Stimulated activated CD4-positive, alpha-beta T cell treated with anti-CD3 and anti-CD28 coated beads, Interleukin-4, amount 100 ng/mL, for 4 hours (primary cell): Measurements from ENCODE around the gene RFX2.
"Not testable (repeated sequence)": the region's sequence is repeated elsewhere in the genome, so short reads cannot be mapped to it uniquely, and the experiment has no call there.

Experiments
- DNase-seq, 2 experiments: peaks; one replicate each; pipeline ENCODE4 v3.0.0-alpha.2; 2020

RFX2 gene

DNA sequence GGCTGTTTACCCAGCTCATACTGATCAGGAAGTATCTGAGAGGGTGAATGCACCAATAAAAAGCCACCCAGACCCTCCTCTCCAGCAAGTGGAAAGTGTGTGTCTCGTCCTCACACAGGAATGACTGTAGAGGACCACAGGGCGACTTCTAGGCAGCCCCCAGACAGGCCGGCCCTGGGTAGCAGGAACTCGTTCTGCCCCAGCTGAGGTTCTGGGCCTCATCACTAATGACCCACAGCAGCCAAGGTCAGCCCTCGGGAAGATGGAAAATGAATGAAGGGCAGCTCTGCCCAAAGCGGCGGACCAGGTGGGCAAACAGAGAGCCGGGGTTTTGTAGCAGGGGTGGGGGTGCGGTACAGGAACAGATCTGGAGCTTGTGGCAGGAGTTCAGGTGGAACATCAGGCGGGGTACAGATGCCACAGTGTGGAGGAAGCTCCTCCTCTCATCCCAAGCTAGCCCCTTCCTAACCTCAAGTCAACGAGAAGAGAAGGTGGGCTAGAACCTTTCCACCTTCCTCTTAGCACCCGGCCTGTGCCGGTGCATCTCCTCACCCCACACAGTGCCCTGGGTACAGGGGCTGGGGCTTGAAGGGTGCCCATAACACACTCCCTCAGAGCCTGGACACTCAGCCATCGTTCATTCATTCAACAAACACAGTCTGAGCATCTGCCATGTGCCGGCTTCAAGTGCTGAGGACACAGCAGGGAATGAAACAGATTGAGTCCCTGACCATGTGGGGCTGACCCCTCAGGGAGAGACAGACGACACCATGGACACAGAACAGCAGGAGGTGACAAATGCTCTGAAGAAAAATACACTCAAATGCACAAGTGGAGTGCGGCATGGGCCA, 36.2 kb downstream of the RFX2 start:
- DNase-seq: no peak

DNA sequence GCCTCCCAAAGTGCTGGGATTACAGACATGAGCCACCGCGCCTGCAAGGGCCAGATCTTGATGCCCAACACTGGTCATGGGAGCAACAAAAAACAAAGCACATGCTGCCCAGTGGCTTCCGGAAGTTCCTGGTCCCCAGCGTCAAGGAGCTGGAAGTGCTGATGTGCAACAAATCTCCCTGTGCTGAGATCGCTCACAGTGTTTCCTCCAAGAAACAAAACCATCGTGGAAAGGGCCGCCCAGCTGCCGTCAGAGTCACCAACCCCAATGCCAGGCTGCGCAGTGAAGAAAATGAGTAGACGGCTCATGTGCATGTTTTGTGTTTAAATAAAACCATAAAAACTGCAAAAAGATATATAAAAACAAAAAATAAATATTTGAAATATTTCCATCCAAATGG, 37.1 kb downstream of the RFX2 start:
- DNase-seq: not testable (repeated sequence)

DNA sequence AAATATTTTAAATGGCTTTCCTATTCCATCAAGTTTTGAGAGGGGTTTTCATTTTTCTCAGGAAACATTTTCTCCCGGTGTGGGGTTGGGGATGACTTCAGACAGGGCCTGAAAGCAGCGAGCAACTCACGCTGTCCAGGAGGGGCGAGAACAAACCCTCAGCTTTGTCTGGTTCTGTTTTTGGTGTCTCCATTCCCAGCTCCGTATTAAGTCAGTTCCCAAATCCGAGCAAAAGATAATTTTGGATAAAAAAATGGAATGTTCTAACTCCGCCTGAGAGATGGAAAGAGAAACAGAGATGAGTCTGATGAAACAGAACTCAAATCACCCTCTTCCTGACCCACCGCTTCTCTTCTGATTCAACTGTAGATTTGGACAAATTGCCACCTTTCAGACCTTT, 38.4 kb downstream of the RFX2 start:
- DNase-seq: no peak

- DNase-seq: no peak
These were observed 39.4 kb downstream of the RFX2 start for GRCh38 chr19:6070720-6071485.

DNA sequence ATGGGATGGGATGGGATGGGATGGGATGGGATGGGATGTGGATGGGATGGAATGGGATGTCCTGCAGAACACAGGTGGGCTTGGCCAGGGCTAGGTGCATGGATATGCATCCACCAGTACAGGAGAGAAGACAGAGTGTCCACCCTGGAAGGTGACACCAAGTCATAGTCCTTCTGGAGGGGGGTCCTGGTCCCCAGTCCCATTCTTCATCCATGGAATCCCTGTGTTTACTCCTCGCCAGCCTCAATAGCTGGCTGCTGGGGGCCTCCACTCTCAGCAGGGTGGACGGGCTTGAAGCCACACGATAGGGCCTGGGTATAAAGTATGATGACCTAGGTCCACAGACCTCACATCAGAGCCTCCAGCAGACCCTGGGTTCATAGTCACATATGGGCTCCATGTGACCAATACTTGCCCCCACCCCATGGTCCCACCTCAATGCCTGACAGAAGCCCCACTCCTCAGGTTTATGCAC, 40.1 kb downstream of the RFX2 start:
- DNase-seq: no peak

DNA sequence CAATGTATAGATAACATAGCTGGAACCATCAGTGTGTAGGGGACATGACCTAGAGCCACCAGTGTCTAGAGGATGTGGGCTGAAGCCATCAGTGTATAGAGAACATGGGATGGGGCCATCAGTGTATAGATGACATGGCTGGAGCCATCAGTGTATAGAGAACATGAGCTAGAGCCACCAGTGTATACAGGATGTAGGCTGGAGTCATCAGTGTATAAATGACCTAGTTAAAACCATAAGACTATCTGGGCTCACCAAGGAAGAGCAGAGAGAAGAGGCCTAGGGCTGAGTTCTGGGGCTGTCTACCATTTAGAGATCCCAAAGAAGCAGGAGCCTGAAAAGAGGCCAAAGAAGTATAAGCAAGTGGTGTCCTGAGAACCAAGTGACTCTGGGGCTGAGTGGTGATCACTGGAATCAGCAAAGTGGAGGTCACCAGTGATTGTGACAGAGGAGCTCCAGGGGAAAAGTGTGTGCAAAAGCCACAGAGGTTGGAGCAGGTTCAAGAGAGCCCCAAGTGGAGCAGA, 41.0 kb downstream of the RFX2 start:
- no peak for DNase-seq

- DNase-seq: no peak
These were observed 41.6 kb downstream of the RFX2 start for GRCh38 chr19:6068711-6069110.

GRCh38 chr19:6067975-6068374, 42.3 kb downstream of the RFX2 start:
- DNase-seq: no peak

GRCh38 chr19:6066661-6067646, 43.3 kb downstream of the RFX2 start:
- DNase-seq: no peak

DNA sequence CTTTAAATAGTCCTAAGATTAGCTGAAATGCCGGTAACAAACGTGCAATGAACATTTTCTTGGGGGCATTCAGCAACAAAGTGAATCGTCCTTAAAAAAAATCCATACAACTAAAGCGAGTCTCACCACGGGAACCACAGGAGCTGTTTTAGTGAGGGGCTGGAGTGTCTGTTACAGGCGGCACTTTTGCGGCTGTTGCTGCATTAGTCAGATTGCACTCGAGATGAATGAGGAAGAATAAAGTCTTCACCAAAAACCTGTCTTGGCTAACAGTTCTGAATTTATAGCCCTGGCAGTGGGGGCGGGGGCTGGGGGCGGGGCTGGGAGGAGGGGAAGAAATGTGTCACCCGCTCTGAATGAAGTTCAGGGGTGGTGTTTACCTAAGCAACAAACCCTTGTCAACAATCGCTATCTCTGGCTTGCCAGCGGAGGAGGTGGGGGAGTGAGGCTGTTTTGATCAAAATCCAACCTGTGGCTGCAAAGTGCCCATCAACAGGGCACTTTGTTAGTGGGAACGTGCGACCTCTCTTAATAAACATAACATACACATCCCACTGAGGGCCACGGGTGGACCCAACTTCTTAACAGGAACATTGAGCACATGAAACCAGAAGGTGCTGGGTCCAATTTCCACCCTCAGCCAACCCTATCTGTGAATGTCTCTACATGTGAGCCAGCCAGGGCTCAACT, 44.5 kb downstream of the RFX2 start:
- DNase-seq: peak; percentile 36 to 64

DNA sequence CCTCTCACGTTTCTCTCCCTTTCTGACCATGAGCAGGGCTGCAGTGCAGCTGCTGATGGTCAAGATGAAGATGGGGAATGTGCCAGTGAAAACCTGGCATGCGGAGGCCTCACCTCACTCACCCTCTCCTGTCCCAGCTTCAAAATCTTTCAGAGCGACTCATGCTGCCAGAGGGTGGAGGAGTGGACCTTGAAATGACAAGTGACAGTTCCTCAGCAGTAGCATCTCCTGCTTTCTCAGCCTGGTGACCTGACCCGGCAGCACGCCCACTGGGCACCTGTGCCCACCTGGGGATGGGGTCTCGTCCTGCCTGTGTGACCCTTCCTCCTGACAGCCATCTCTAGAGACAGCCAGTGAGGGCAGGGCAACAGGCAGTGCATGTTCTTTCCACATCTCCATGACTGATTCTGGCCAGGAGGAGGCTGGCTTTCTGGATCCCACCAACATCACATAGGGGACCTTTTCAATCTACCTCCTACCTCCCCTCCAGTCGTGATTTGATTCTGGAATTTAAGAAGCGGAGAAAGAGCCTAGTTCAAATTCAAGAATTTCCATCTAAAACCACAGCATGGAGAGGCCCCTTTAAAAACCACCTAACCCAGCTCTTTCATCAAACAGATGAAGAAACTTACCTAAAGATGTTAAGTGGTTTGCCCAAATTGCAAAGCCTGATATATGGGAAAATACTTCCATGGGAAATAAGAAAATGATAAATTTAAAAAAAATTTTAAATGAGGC, 45.8 kb downstream of the RFX2 start:
- DNase-seq: no peak

DNA sequence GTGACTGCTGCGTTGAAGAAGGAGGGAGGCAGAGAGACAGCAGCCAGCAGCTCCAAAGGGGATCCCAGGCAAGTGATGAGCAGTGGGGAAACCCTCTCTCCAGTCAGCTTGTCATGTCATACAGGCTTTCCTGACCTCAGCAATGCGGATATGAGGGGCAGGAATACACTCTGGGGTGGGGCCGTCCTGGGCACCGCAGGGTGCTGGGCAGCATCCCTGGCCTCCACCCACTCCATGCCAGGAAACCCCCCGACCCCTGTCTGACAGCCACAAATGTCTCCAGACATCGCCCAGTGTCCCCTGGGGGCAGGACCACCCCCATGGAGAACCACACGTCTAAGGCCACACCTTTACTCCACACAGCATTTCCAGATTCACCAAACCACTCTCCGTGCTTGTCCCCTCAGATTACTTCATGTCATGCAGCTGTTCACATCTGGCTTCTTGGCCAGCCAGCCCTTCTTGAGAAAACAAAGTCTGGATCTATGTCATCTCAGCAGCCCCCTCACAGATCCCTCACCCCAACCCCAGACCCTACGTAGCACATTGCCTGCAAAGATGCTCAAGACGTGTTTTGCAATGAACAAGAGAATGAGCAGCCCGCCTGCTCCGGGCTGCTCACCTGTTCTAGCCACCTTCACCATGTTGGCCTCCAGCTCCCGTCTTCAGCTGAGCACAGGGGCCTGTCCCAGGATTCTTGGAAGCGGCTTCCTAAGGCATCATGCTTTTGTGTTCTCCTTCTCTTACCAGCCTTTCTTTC, 46.5 kb downstream of the RFX2 start:
- no peak for DNase-seq

DNA sequence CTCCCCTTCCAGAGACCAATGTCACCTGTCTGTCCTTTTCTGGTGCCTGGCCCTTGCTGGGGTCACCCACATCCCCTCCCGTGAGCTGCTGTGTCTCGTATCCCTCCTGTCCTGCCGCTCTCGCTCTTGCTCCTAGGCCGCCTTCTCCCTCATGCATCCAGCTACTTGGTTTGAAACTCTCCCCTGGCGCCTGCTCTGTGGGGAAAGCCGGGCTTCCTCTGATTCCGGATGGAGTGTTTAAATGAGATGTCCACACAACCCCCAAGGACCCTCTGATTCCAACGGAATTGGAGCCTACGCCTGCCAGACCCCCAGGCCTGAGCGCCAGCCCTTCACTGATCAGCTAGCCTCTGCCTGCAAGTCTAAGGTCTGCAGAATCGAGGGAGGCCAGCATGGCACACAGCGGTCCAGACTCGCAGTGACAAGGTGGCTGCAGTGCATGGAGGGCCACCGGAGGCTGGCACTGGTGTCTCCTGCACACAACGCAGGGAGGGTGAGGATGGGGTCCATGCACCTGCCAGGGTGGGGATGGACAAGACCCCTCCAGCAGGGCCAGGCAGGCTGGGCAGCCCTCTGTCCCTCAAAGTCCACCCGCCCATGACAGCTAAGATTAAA, 47.2 kb downstream of the RFX2 start:
- no peak for DNase-seq

DNA sequence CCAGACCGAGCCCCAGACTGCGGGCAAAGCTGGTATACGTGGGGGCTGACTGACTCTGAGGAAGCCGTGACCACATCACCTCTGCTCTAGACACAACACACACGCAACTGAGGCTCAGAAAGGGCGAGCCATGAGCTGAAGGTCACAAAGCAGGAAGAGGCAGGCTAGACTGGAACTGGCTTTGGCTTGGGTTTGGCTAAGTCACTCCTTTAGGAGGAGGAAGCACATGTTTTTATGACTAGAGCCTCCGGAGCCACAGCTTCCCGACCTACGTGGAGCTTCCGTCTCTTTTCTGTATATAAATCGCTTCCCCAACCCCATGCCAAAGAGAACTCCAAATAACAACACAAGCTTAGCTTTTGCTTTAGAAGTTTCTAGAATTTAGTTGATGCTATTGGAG, 48.0 kb downstream of the RFX2 start:
- peak in 1 of 2 experiments; percentile 19 for DNase-seq

GRCh38 chr19:6061376-6062130, 48.7 kb downstream of the RFX2 start:
- no peak for DNase-seq

GRCh38 chr19:6060600-6061375, 49.5 kb downstream of the RFX2 start:
- peak; percentile 27 to 54 for DNase-seq

DNA sequence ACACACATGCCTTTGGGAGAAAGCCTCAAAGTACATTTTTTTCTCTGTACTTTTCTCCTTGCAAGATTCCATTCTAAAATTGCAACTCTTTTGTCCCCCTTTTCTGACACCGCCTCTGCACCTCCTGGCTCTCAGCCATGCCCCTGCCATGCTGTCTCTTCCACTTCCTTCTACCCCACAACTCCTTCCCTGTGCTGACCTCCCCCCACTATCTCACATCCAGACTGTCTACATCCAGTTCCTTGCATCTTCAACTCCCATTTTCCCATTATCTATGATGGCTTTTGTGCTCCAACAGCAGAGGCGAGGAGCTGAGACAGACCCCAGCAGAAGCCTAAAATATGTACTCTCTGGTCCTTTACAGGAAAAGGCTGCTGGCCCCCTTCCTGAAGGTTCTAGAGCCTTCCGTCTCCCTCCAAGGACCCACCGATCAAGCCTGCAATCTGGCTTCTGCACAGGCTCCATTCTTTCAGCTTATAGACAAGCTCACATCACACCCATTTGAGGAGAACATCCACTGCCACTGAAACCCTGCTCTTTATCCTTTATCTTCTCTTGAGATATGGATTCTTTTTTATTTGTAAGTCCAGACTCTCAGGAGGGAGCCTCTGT, 50.2 kb downstream of the RFX2 start:
- no peak for DNase-seq

DNA sequence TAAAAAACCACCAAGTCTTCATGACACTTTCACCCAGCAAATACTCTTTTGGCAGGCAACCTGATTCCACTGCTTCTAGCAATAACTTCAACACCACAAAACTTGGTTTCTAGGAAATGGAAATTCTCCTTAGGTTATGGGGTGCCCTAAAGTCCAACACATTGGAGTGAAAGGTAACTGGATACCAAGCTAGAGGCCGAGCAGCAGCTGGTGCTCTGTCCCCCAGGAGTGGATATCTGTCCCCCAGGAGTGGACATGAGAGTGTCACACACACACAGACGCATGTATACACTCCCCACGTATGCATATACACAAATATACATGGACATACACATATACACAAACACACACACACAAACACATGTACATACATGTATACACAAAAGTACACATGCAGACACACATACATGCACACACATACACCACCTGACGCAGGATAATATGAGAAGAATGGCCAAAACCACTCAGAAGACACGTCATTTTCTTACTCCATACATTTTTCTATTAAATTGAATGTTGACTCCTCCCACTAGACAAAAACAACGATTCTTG, 50.8 kb downstream of the RFX2 start:
- DNase-seq: no peak
